ENCODE results near the gene ABHD12B. TPM values are rescaled to one million over a fixed set of nuclear protein-coding genes. Genes with fewer than 3 reads are reported as not detected.

The ABHD12B gene
- total RNA-seq, 1 experiment from 2014 or later = not detected

- Histone ChIP-seq H3K4me3 (ENCODE audit: low read depth in 2 of 2, low read length in 2 of 2) (no peak overlapping the region), H3K9me3 (ENCODE audit: control insufficient read depth, insufficient read depth, low read depth, low read length) (no peaks in the 10 kb centered on the region), H3K27ac (ENCODE audit: low read length) (no peak overlapping the region), H3K36me3 (ENCODE audit: control insufficient read depth, insufficient read depth, low read length) (no peaks in the 10 kb centered on the region), H3K4me1 (ENCODE audit: control insufficient read depth, insufficient read depth, low read length) (no peaks in the 10 kb centered on the region), H3K27me3 (ENCODE audit: control insufficient read depth, insufficient read depth, low read length) (peaks cover 15% of the 10 kb centered on the region)
- DNase-seq (ENCODE audit: low read depth, low spot score) (no peak), ATAC-seq (no peak)
- BruUV-seq (replicated peaks) = no TSS peak
- ChIA-PET POLR2A (no interaction called here), CTCF (interaction anchor here (0.5 kb wide), 1 partner anchor 515 kb away, joined by 3 read pairs; no protein-coding TSS in a partner anchor)
- in situ Hi-C loops (cut with HindIII; ENCODE audit: low pct_unique_long_range_greater_than_20kb, low sequenced_read_pairs) = no loop called here
- TF ChIP-seq POLR2AphosphoS5 (IDR thresholded peaks at IDR 0.05; ENCODE audit: low read depth, low read length) (no peak), REST (IDR thresholded peaks at IDR 0.05; ENCODE audit: insufficient read depth in 1 of 2, low read depth in 2 of 2, low read length in 1 of 2) (no peak), TCF7L2 (IDR thresholded peaks at IDR 0.05; ENCODE audit: low read depth, low read length) (no peak), SIN3A (IDR thresholded peaks at IDR 0.05; ENCODE audit: borderline replicate concordance, insufficient read depth, low read depth, low read length) (no peak), CTCF (IDR thresholded peaks at IDR 0.05) (no peak)
- intact Hi-C loops (cut with micrococcal nuclease; ENCODE audit: unreplicated experiment) = no loop called here
These were observed 2.9 kb downstream of the ABHD12B start for GRCh38 chr14:50874757-50875156.

- CTCF ChIA-PET = interaction anchor here (0.5 to 0.8 kb wide), 2 partner anchors 15 to 516 kb away, joined by 3 read pairs; no protein-coding TSS in a partner anchor
These were observed 3.7 kb downstream of the ABHD12B start for GRCh38 chr14:50875359-50876070.

More at GRCh38 chr14:50875359-50876070, 3.7 kb downstream of the ABHD12B start:
- in situ Hi-C loops (cut with HindIII; ENCODE audit: low pct_unique_long_range_greater_than_20kb, low sequenced_read_pairs) (no loop called here), intact Hi-C loops (cut with micrococcal nuclease; ENCODE audit: unreplicated experiment) (no loop called here)
- BruUV-seq (replicated peaks) = no TSS peak
- H3K4me1 ChIP-seq (ENCODE audit: control insufficient read depth, insufficient read depth, low read length) = no peaks in the 10 kb centered on the region
- TF ChIP-seq POLR2AphosphoS5 (IDR thresholded peaks at IDR 0.05; ENCODE audit: low read depth, low read length) (no peak), CTCF (IDR thresholded peaks at IDR 0.05) (no peak), TCF7L2 (IDR thresholded peaks at IDR 0.05; ENCODE audit: low read depth, low read length) (no peak), SIN3A (IDR thresholded peaks at IDR 0.05; ENCODE audit: borderline replicate concordance, insufficient read depth, low read depth, low read length) (no peak), REST (IDR thresholded peaks at IDR 0.05; ENCODE audit: insufficient read depth in 1 of 2, low read depth in 2 of 2, low read length in 1 of 2) (no peak)
- peaks cover 17% of the 10 kb centered on the region for H3K27me3 ChIP-seq (ENCODE audit: control insufficient read depth, insufficient read depth, low read length)
- DNase-seq (ENCODE audit: low read depth, low spot score) (no peak), ATAC-seq (no peak)
- H3K36me3 ChIP-seq (ENCODE audit: control insufficient read depth, insufficient read depth, low read length) = no peaks in the 10 kb centered on the region
- no peak overlapping the region for H3K27ac ChIP-seq (ENCODE audit: low read length)
- POLR2A ChIA-PET = no interaction called here
- no peaks in the 10 kb centered on the region for H3K9me3 ChIP-seq (ENCODE audit: control insufficient read depth, insufficient read depth, low read depth, low read length)
- H3K4me3 ChIP-seq (ENCODE audit: low read depth in 2 of 2, low read length in 2 of 2) = no peak overlapping the region

Data from Panc1 (cell line).